ENCODE measurements around the gene HSF2BP.
"Not testable (repeated sequence)": the region's sequence is repeated elsewhere in the genome, so short reads cannot be mapped to it uniquely, and the experiment has no call there.

The HSF2BP gene

GRCh38 chr21:43689556-43690337 is 30.5 kb upstream of the HSF2BP start:
- no peak overlapping the region for H3K4me3 ChIP-seq
- no peak overlapping the region for H3K27ac ChIP-seq

GRCh38 chr21:43688906-43689305 is 29.6 kb upstream of the HSF2BP start:
- H3K27ac ChIP-seq: no peak overlapping the region
- H3K4me3 ChIP-seq: no peak overlapping the region

- H3K27ac ChIP-seq: peak overlapping the region in 2 of 21 experiments; percentile 15 to 30
- no peak overlapping the region for H3K4me3 ChIP-seq
These were observed 28.5 kb upstream of the HSF2BP start for GRCh38 chr21:43687566-43688399.

- Histone ChIP-seq H3K4me3 (no peak overlapping the region), H3K27ac (no peak overlapping the region)
These were observed 27.7 kb upstream of the HSF2BP start for GRCh38 chr21:43686811-43687565.

GRCh38 chr21:43684424-43684823 is 25.1 kb upstream of the HSF2BP start:
- peak overlapping the region in 1 of 21 experiments; percentile 31 for H3K27ac ChIP-seq
- no peak overlapping the region for H3K4me3 ChIP-seq

GRCh38 chr21:43681650-43682049 is 22.4 kb upstream of the HSF2BP start:
- no peak overlapping the region for H3K4me3 ChIP-seq
- H3K27ac ChIP-seq: no peak overlapping the region

- H3K27ac ChIP-seq: not testable (repeated sequence)
These were observed 21.1 kb upstream of the HSF2BP start for GRCh38 chr21:43680421-43680820.

GRCh38 chr21:43679951-43680350 is 20.7 kb upstream of the HSF2BP start:
- Histone ChIP-seq H3K27ac (no peak overlapping the region), H3K4me3 (no peak overlapping the region)

More at GRCh38 chr21:43680421-43680820, 21.1 kb upstream of the HSF2BP start:
- H3K4me3 ChIP-seq: not testable (repeated sequence)

- Histone ChIP-seq H3K4me3 (no peak overlapping the region), H3K27ac (no peak overlapping the region)
These were observed 17.1 kb upstream of the HSF2BP start for GRCh38 chr21:43676391-43676790.

- H3K4me3 ChIP-seq: no peak overlapping the region
- H3K27ac ChIP-seq: no peak overlapping the region
These were observed 16.6 kb upstream of the HSF2BP start for GRCh38 chr21:43675871-43676270.

GRCh38 chr21:43669828-43670605 is 10.7 kb upstream of the HSF2BP start:
- no peak overlapping the region for H3K4me3 ChIP-seq
- H3K27ac ChIP-seq: no peak overlapping the region

- no peak overlapping the region for H3K4me3 ChIP-seq
- H3K27ac ChIP-seq: no peak overlapping the region
These were observed 8.1 kb upstream of the HSF2BP start for GRCh38 chr21:43667191-43667904.

- H3K27ac ChIP-seq: no peak overlapping the region
These were observed 6.6 kb upstream of the HSF2BP start for GRCh38 chr21:43665879-43666278.

GRCh38 chr21:43664358-43664757 is 5.1 kb upstream of the HSF2BP start:
- H3K4me3 ChIP-seq: no peak overlapping the region
- H3K27ac ChIP-seq: no peak overlapping the region

More at GRCh38 chr21:43665879-43666278, 6.6 kb upstream of the HSF2BP start:
- H3K4me3 ChIP-seq: no peak overlapping the region

GRCh38 chr21:43663033-43663432 is 3.7 kb upstream of the HSF2BP start:
- Histone ChIP-seq H3K4me3 (no peak overlapping the region), H3K27ac (no peak overlapping the region)

GRCh38 chr21:43662286-43662685 is 3.0 kb upstream of the HSF2BP start:
- Histone ChIP-seq H3K27ac (no peak overlapping the region), H3K4me3 (no peak overlapping the region)

GRCh38 chr21:43658769-43659135 is 536 bp downstream of the HSF2BP start:
- Histone ChIP-seq H3K27ac (peak overlapping the region in 19 of 21 experiments; percentile 72 to 93 (median 87)), H3K4me3 (peak overlapping the region in 6 of 7 experiments; percentile 88 to 100 (median 99))

- Histone ChIP-seq H3K4me3 (peak overlapping the region in 1 of 7 experiments; percentile 90), H3K27ac (peak overlapping the region in 4 of 21 experiments; percentile 34 to 91 (median 85))
These were observed 1.1 kb downstream of the HSF2BP start for GRCh38 chr21:43658088-43658741.
